Glutamatergic neuron (in vitro differentiated cells): ENCODE results near the gene SLC45A3. TPM values are rescaled to one million over a fixed set of nuclear protein-coding genes. Genes with fewer than 3 reads are reported as not detected.

ENCODE experiments used
- DNase-seq: peaks from one replicate; pipeline ENCODE4 v3.0.0; 2022
- H3K27ac Mint-ChIP-seq: one replicate; pipeline ENCODE4 v1.8.0; 2020; ENCODE audit warnings: mild to moderate bottlenecking, mixed read lengths, inconsistent platforms; ENCODE audit not compliant: unreplicated experiment
- H3K27me3 Mint-ChIP-seq: one replicate; pipeline ENCODE4 v1.8.0; 2020; ENCODE audit warnings: mild to moderate bottlenecking, moderate library complexity, mixed read lengths, inconsistent platforms; ENCODE audit not compliant: unreplicated experiment
- H3K36me3 Mint-ChIP-seq: one replicate; pipeline ENCODE4 v1.8.0; 2020; ENCODE audit warnings: mild to moderate bottlenecking, mixed read lengths, inconsistent platforms; ENCODE audit not compliant: unreplicated experiment
- H3K4me1 Mint-ChIP-seq: one replicate; pipeline ENCODE4 v1.8.0; 2020; ENCODE audit warnings: mild to moderate bottlenecking, low read depth, mixed read lengths, inconsistent platforms; ENCODE audit not compliant: unreplicated experiment
- H3K4me3 Mint-ChIP-seq: one replicate; pipeline ENCODE4 v1.8.0; 2020; ENCODE audit warnings: mild to moderate bottlenecking, mixed read lengths, inconsistent platforms; ENCODE audit not compliant: unreplicated experiment
- H3K9me3 Mint-ChIP-seq: one replicate; pipeline ENCODE4 v1.8.0; 2020; ENCODE audit warnings: mild to moderate bottlenecking, moderate library complexity, mixed read lengths, inconsistent platforms; ENCODE audit not compliant: unreplicated experiment
- total RNA-seq: library from RNA; stranded (reverse); fragmentation: NEBNext Ultra II Directional; extraction: Animal tissue kit (Norgen Biotek cat#: 25700); gene quantifications from one replicate; pipeline ENCODE4 v1.2.1, GENCODE V29; 2021; ENCODE audit not compliant: unreplicated experiment
- TF ChIP-seq, protein P1 (sequence below): fragments of 200-600 bp; sonication (generic); IDR thresholded peaks from one replicate; pipeline ENCODE4 v1.5.0; 2021; ENCODE audit not compliant: partially characterized antibody, unreplicated experiment

SLC45A3 gene
- total RNA-seq, 1 donor from 2014 or later: 3.7 TPM

DNA sequence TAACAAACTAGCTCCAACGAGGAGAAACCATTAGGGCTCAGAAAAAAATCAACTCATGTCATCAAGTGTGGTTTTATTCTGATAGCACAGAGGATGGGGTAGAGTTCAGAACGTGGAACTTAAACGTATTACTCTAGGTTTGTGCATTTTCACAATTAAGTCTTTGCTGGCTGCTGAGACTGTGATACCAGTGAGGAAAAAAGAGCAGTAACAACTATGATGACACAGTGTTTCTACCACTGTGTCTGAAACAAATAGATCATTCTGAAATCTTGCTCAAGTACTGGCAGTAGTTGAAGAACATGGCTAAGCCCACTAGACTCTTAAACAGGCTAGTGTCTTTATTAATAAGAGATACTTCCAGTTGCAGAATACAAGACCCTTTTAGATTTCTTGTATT is 38.7 kb upstream of the SLC45A3 start:
- Mint-ChIP-seq H3K36me3 (no peaks in the 10 kb centered on the region), H3K9me3 (no peaks in the 10 kb centered on the region), H3K27me3 (no peaks in the 10 kb centered on the region), H3K4me3 (no peak overlapping the region), H3K4me1 (peaks cover 4% of the 10 kb centered on the region), H3K27ac (no peak overlapping the region)
- TF ChIP-seq, protein P1, sequence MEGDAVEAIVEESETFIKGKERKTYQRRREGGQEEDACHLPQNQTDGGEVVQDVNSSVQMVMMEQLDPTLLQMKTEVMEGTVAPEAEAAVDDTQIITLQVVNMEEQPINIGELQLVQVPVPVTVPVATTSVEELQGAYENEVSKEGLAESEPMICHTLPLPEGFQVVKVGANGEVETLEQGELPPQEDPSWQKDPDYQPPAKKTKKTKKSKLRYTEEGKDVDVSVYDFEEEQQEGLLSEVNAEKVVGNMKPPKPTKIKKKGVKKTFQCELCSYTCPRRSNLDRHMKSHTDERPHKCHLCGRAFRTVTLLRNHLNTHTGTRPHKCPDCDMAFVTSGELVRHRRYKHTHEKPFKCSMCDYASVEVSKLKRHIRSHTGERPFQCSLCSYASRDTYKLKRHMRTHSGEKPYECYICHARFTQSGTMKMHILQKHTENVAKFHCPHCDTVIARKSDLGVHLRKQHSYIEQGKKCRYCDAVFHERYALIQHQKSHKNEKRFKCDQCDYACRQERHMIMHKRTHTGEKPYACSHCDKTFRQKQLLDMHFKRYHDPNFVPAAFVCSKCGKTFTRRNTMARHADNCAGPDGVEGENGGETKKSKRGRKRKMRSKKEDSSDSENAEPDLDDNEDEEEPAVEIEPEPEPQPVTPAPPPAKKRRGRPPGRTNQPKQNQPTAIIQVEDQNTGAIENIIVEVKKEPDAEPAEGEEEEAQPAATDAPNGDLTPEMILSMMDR: no peak
- DNase-seq: no peak

DNA sequence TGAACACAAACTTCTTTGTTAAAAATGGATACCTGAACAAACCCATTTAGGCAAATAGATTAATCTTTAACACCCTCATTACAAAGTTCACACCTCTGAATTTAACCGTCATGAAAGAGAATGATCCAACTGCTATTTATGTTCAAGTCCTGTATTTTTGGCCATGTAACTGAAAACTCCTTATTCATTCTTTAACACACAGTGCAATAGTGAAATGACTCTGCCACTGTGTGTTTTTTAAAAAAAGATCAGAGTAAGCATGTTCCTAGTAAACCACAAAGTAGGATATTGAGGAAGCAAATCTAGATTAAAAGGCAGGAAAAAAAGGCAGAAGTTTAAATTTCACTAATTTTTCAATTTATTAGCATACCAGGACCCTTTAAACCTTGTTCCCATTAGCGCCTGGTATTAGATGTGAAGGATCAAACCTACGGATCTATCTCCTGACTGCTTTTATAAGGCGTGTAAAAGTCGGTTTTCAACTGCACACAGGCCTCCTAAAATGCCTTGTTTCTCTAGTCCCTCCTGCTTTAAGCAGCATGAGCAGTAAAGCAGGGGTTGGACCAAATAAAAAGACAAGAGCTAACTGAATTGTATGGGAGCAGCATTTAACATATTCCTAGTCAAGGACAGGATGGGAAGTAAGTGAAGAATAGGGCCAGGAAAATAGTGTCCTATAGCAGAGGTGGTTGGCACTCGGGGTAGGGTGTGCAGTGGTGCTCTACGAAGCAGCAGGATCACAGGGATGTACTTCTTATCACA is 36.2 kb upstream of the SLC45A3 start:
- H3K27ac Mint-ChIP-seq: no peak overlapping the region

DNA sequence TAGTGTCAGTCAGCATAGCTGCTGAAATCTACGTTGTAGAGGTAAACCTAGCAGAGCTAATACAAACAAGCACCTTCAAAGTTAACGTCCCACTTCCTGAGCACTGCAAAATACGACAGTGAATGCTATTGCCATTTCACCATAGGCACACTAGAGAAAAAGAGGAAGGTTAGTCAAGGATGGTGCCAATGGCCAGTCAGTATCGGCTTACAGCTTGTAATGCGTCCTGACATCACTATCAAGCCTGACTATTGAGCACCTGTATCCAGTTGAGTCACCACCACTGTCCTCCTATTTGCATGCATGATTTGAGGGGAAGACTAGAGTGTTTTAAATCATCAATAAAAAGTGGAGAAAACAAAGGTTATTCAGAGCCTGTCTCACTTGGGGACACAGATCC is 35.3 kb upstream of the SLC45A3 start:
- Mint-ChIP-seq H3K27me3 (no peaks in the 10 kb centered on the region), H3K9me3 (no peaks in the 10 kb centered on the region), H3K4me3 (no peak overlapping the region), H3K36me3 (no peaks in the 10 kb centered on the region), H3K4me1 (peaks cover 5% of the 10 kb centered on the region), H3K27ac (no peak overlapping the region)
- DNase-seq: no peak
- TF ChIP-seq, protein P1: no peak

More for the DNA sequence above, 36.2 kb upstream of the SLC45A3 start:
- Mint-ChIP-seq H3K9me3 (no peaks in the 10 kb centered on the region), H3K4me1 (peaks cover 5% of the 10 kb centered on the region), H3K27me3 (no peaks in the 10 kb centered on the region), H3K4me3 (no peak overlapping the region), H3K36me3 (no peaks in the 10 kb centered on the region)
- TF ChIP-seq, protein P1: no peak
- no peak for DNase-seq

DNA sequence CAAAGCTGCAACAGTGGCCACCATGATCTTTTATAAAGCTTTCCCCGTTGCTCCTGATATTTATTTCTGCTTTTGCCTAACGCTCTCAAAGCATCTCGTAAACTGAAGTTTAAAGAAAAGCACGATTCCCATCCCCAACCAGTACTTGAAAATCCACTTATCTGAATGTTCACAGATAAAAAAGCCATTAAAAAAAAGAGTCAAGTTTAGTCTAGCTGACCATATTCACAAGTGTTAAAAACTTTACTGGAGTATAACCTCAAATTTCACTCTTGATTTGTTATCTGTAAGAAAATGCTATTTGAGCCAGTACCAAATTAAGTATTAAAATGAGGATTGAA is 34.6 kb upstream of the SLC45A3 start:
- H3K27ac Mint-ChIP-seq: peak overlapping the region; percentile 10
- peaks cover 5% of the 10 kb centered on the region for H3K4me1 Mint-ChIP-seq
- H3K36me3 Mint-ChIP-seq: no peaks in the 10 kb centered on the region

More for the DNA sequence above, 34.6 kb upstream of the SLC45A3 start:
- TF ChIP-seq, protein P1: no peak
- no peak overlapping the region for H3K4me3 Mint-ChIP-seq
- no peaks in the 10 kb centered on the region for H3K9me3 Mint-ChIP-seq
- DNase-seq: no peak
- H3K27me3 Mint-ChIP-seq: no peaks in the 10 kb centered on the region
